Central memory CD8-positive, alpha-beta T cell (primary cell): Measurements from ENCODE around the gene SEMA3C.
"Not testable (repeated sequence)": the region's sequence is repeated elsewhere in the genome, so short reads cannot be mapped to it uniquely, and the experiment has no call there.

Source experiments
- ATAC-seq: fragments of 150-1000 bp; cut with Tn5 transposase; replicated peaks from 2 replicates; pipeline ENCODE4 v1.10.0; 2022; ENCODE audit warnings: mild to moderate bottlenecking, moderate FRiP score, moderate number of reproducible peaks; ENCODE audit not compliant: poor library complexity, severe bottlenecking; ENCODE audit errors: extremely low read depth
- DNase-seq, 2 donors: peaks; one replicate each; pipeline ENCODE4 v3.0.0; 2021; ENCODE audit warnings: low spot score in 2 of 2
- H3K27ac Mint-ChIP-seq: one replicate; pipeline ENCODE4 v1.8.0; 2022; ENCODE audit warnings: low read depth, mild to moderate bottlenecking, moderate library complexity, mixed read lengths
- H3K27me3 Mint-ChIP-seq: one replicate; pipeline ENCODE4 v1.8.0; 2022; ENCODE audit warnings: mixed read lengths
- H3K36me3 Mint-ChIP-seq: one replicate; pipeline ENCODE4 v1.8.0; 2022; ENCODE audit warnings: mild to moderate bottlenecking, moderate library complexity, mixed read lengths; ENCODE audit not compliant: insufficient read depth
- H3K4me1 Mint-ChIP-seq: one replicate; pipeline ENCODE4 v1.8.0; 2022; ENCODE audit warnings: mixed read lengths
- H3K4me3 Mint-ChIP-seq: one replicate; pipeline ENCODE4 v1.8.0; 2022; ENCODE audit warnings: mild to moderate bottlenecking, moderate library complexity, mixed read lengths
- H3K9me3 Mint-ChIP-seq: one replicate; pipeline ENCODE4 v1.8.0; 2022; ENCODE audit warnings: mixed read lengths

The SEMA3C gene

DNA sequence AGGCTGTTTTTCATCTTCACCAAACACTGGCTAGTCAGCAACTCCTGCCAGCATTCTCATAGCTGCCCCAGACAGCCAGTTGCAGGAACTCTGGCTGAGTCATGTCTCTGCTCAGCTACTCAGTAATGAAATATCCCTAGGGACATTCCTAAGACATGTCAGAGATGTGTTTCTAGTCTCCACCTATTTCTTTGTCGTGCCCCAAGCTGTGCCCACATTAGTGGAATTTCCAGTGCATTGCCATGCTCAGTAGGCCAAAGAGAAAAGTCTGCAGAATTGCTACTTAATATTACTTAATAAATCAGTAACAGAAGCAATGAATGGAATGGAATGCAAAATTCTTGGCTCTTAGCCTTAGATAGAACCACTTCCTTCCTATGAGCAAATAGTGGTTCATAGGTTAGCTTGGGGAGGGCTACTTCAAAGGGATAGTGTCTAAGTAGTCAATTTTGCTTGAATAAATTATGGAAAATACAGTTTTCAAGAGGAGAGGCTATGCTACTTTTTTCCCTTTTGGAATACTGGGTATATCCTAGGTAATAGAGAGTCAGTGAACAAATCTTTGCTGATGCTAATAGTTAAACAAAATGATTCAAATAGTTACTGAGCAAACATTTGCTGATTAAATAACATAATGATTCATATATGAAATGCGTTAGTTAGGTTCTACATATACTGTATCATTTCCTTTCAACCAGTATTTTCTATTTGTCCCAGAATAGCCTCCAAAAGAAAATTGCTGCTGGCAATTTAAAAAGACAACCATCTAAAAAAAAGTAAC is 23.6 kb upstream of the SEMA3C start:
- peaks cover 1% of the 10 kb centered on the region for H3K36me3 Mint-ChIP-seq
- H3K27me3 Mint-ChIP-seq: no peaks in the 10 kb centered on the region
- H3K4me3 Mint-ChIP-seq: no peak overlapping the region

GRCh38 chr7:80941208-80941758 is 22.4 kb upstream of the SEMA3C start:
- no peak for DNase-seq
- no peak overlapping the region for H3K4me3 Mint-ChIP-seq
- no peaks in the 10 kb centered on the region for H3K27me3 Mint-ChIP-seq
- peaks cover 15% of the 10 kb centered on the region for H3K9me3 Mint-ChIP-seq
- no peaks in the 10 kb centered on the region for H3K4me1 Mint-ChIP-seq
- no peak overlapping the region for H3K27ac Mint-ChIP-seq
- no peak for ATAC-seq
- peaks cover 1% of the 10 kb centered on the region for H3K36me3 Mint-ChIP-seq

More for the DNA sequence above, 23.6 kb upstream of the SEMA3C start:
- H3K9me3 Mint-ChIP-seq: peaks cover 12% of the 10 kb centered on the region
- DNase-seq (no peak), ATAC-seq (no peak)
- no peak overlapping the region for H3K27ac Mint-ChIP-seq
- no peaks in the 10 kb centered on the region for H3K4me1 Mint-ChIP-seq

DNA sequence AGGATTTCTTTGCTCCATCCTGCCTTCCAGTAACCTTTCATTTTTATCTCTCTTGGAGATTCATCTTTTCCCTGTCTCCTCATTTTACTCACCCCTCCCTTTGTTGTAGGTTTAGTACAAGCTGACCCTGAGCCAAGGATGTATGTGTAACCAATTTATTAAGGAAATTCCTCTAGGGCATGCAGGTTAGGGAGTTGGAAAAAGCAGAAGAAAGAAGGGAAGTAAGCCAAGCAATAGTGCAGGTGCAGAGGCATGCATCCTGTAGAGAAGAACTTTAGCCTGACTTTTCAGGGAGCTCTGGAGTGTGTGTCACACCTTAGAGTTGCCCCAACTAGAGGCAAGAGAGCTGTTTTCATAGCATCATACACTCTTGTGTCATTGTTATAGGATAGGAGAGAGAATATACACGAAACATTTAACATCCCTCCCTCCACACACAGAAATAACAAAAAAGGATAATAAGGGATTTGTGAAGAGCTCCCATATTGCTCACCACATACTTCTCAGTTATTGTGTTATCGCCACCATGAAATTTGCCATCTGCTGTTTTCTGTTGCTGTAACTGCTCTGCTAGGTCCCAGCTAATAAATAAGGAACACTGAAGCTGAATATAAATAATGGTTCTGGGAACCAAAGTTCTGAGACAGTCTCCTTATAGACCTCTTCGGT is 21.8 kb upstream of the SEMA3C start:
- no peak for ATAC-seq
- Mint-ChIP-seq H3K27me3 (no peaks in the 10 kb centered on the region), H3K4me3 (no peak overlapping the region), H3K36me3 (peaks cover 1% of the 10 kb centered on the region), H3K9me3 (peaks cover 19% of the 10 kb centered on the region), H3K27ac (no peak overlapping the region), H3K4me1 (no peaks in the 10 kb centered on the region)
- no peak for DNase-seq

- no peak overlapping the region for H3K27ac Mint-ChIP-seq
Observed at GRCh38 chr7:80937336-80937735, 18.5 kb upstream of the SEMA3C start.

GRCh38 chr7:80935991-80936780 is 17.3 kb upstream of the SEMA3C start:
- no peak overlapping the region for H3K4me3 Mint-ChIP-seq
- ATAC-seq: no peak
- no peaks in the 10 kb centered on the region for H3K36me3 Mint-ChIP-seq
- no peaks in the 10 kb centered on the region for H3K27me3 Mint-ChIP-seq
- no peaks in the 10 kb centered on the region for H3K4me1 Mint-ChIP-seq
- peaks cover 37% of the 10 kb centered on the region for H3K9me3 Mint-ChIP-seq
- no peak for DNase-seq
- no peak overlapping the region for H3K27ac Mint-ChIP-seq

More at GRCh38 chr7:80937336-80937735, 18.5 kb upstream of the SEMA3C start:
- DNase-seq (no peak), ATAC-seq (no peak)
- Mint-ChIP-seq H3K4me3 (no peak overlapping the region), H3K4me1 (no peaks in the 10 kb centered on the region), H3K27me3 (no peaks in the 10 kb centered on the region), H3K36me3 (peaks cover 1% of the 10 kb centered on the region), H3K9me3 (peaks cover 37% of the 10 kb centered on the region)

DNA sequence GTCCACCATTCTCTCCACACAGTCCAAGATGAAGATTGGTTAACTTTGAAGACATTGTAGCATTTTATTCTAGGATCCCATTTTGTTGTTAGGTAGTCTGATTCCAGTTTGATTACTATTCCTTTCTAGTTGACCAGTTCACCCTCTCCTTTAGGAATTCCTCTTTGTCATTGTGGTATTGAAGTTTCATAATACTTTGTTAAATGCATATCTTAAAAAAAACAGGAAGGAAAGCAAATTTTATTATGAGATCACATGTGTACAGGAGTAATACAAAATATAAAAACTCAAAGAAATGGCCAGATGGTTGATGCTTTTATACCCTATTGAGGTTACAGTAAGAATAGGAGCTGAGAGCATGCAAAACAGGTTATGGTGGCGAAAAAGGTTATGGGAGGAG is 15.5 kb upstream of the SEMA3C start:
- H3K4me1 Mint-ChIP-seq: no peaks in the 10 kb centered on the region
- H3K27me3 Mint-ChIP-seq: no peaks in the 10 kb centered on the region
- ATAC-seq (no peak), DNase-seq (no peak)
- no peak overlapping the region for H3K4me3 Mint-ChIP-seq
- H3K9me3 Mint-ChIP-seq: peaks cover 29% of the 10 kb centered on the region
- H3K27ac Mint-ChIP-seq: no peak overlapping the region
- H3K36me3 Mint-ChIP-seq: no peaks in the 10 kb centered on the region

- no peak for ATAC-seq
- no peaks in the 10 kb centered on the region for H3K36me3 Mint-ChIP-seq
- no peak for DNase-seq
- no peaks in the 10 kb centered on the region for H3K27me3 Mint-ChIP-seq
- H3K9me3 Mint-ChIP-seq: peaks cover 25% of the 10 kb centered on the region
- no peaks in the 10 kb centered on the region for H3K4me1 Mint-ChIP-seq
- no peak overlapping the region for H3K27ac Mint-ChIP-seq
- H3K4me3 Mint-ChIP-seq: no peak overlapping the region
Observed at GRCh38 chr7:80932536-80932935, 13.7 kb upstream of the SEMA3C start.

DNA sequence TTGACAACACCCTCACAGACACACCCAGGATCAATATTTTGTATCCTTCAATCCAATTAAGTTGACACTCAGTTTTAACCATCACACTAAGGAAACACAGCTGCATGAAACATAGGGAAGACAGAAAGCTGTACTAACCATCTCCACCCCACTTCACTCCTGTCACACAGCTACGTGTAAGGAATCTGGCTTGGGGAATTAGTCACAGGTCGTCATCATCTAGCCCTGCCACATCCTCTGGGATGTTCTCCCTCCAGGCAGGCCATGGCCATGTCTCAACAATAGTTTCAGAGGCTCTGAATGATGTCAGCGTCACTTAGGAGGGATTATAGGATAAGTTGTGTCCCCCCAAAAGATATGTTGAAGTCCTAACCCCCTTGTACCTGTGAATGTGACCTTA is 10.8 kb upstream of the SEMA3C start:
- H3K27me3 Mint-ChIP-seq: no peaks in the 10 kb centered on the region
- no peaks in the 10 kb centered on the region for H3K36me3 Mint-ChIP-seq
- no peak for ATAC-seq
- H3K27ac Mint-ChIP-seq: no peak overlapping the region
- H3K4me3 Mint-ChIP-seq: no peak overlapping the region
- peaks cover 16% of the 10 kb centered on the region for H3K9me3 Mint-ChIP-seq
- no peak for DNase-seq
- H3K4me1 Mint-ChIP-seq: no peaks in the 10 kb centered on the region

GRCh38 chr7:80926955-80927354 is 8.1 kb upstream of the SEMA3C start:
- H3K9me3 Mint-ChIP-seq, H3K27me3 Mint-ChIP-seq, ATAC-seq, H3K4me3 Mint-ChIP-seq, H3K27ac Mint-ChIP-seq, H3K4me1 Mint-ChIP-seq, H3K36me3 Mint-ChIP-seq, DNase-seq: not testable (repeated sequence)

DNA sequence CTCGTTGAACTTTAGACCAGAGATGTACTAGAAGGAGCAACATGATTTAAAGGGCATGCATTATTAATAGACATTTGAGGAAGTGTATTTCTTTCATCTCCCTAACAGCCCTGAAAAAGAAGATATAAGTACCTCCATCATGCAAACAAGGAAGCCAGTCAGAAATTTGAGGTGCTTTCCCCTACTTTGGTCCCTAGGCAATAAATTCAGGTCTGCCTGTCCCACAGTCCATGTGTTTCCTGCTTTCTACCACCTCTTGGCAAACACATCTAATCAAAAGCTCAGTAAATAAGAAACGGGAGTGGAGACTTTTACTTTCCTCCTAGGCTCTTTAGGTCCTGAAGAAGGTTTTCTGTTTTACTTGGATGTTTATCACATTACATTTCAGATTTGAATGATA is 5.2 kb upstream of the SEMA3C start:
- H3K27me3 Mint-ChIP-seq: no peaks in the 10 kb centered on the region
- no peaks in the 10 kb centered on the region for H3K9me3 Mint-ChIP-seq
- no peak overlapping the region for H3K4me3 Mint-ChIP-seq
- no peaks in the 10 kb centered on the region for H3K36me3 Mint-ChIP-seq
- H3K27ac Mint-ChIP-seq: no peak overlapping the region
- no peak for DNase-seq
- no peaks in the 10 kb centered on the region for H3K4me1 Mint-ChIP-seq
- ATAC-seq: no peak

DNA sequence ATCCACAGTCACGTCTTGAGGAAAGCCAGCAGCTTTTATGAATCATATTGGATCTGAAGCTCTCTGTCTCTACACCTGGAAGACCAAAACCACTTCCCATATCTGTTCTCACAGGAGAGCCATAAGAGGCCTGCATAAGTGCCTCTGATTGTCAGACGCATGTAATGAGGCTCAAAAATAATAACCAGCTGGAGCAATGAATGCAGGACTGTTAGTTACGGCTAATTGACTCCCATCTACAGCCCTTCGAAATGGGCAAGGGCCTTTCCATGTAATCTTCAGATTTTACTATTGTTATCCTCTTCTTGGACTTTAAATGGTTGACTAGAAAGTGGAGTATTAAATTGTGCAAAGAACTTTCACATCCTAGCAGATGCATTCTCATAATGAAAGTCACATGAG is 4.4 kb upstream of the SEMA3C start:
- no peaks in the 10 kb centered on the region for H3K9me3 Mint-ChIP-seq
- DNase-seq (no peak), ATAC-seq (no peak)
- H3K27ac Mint-ChIP-seq: no peak overlapping the region
- H3K27me3 Mint-ChIP-seq: no peaks in the 10 kb centered on the region
- H3K4me1 Mint-ChIP-seq: no peaks in the 10 kb centered on the region
- H3K4me3 Mint-ChIP-seq: no peak overlapping the region
- no peaks in the 10 kb centered on the region for H3K36me3 Mint-ChIP-seq

DNA sequence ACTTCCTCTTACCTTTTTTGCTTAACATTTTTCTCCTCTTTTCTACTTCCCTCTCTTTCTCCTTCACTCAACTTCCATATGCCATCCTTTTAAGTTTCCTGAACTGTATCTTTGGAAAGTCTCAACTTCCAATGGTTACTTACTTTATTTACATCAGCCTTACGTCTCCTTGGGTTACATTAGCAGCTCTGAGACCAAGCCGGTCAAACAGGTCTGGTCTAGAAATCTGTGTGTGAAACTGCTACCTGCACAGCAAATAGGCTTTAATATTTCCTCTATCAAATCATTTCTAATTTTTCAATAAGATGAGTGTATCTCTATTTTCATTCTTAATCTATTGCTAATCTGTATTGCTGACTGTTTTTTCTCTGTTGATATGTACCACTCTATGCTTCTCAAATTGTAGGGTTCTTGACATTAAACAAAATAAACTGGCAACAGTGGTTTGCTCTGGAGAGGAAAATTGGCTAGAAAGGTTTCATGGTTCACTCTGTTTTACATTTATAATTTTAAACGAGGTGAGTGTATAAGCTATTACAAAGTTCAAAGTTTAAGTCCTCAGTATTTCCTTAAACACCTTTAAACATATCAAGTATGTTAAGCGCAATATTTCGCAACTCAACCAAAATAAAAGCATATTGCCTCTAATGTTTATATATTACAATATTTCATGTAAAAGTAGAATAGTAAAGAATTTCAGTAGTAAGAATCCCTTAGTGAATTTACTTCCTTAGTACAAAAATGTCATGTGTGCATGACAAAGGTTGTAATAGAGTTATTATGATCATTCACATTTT is 3.6 kb upstream of the SEMA3C start:
- no peaks in the 10 kb centered on the region for H3K9me3 Mint-ChIP-seq
- H3K4me1 Mint-ChIP-seq: no peaks in the 10 kb centered on the region
- DNase-seq: no peak
- H3K36me3 Mint-ChIP-seq: no peaks in the 10 kb centered on the region
- H3K27ac Mint-ChIP-seq: no peak overlapping the region
- no peak for ATAC-seq
- H3K27me3 Mint-ChIP-seq: no peaks in the 10 kb centered on the region
- H3K4me3 Mint-ChIP-seq: no peak overlapping the region
